Thyroid gland (tissue), 4 donors: ENCODE data around the gene KBTBD7.

ENCODE experiments used
- POLR2A ChIP-seq, 2 donors: fragments of 450-650 bp; IDR thresholded peaks; one replicate each; pipeline ENCODE4 v1.6.1; 2017; ENCODE audit warnings: antibody characterized with exemption in 2 of 2, mild to moderate bottlenecking in 2 of 2, moderate library complexity in 1 of 2
- TF ChIP-seq, protein P1 (sequence below), 6 experiments: fragments of 200-600 bp in 3 of 6; fragments of 450-650 bp in 3 of 6; sonication (generic) in 3 of 6; IDR thresholded peaks; one replicate each; pipeline ENCODE4 v1.5.1; 2016 to 2019; ENCODE audit warnings: antibody characterized with exemption in 6 of 6, mild to moderate bottlenecking in 2 of 6, inconsistent platforms in 1 of 6, moderate library complexity in 1 of 6

DNA sequence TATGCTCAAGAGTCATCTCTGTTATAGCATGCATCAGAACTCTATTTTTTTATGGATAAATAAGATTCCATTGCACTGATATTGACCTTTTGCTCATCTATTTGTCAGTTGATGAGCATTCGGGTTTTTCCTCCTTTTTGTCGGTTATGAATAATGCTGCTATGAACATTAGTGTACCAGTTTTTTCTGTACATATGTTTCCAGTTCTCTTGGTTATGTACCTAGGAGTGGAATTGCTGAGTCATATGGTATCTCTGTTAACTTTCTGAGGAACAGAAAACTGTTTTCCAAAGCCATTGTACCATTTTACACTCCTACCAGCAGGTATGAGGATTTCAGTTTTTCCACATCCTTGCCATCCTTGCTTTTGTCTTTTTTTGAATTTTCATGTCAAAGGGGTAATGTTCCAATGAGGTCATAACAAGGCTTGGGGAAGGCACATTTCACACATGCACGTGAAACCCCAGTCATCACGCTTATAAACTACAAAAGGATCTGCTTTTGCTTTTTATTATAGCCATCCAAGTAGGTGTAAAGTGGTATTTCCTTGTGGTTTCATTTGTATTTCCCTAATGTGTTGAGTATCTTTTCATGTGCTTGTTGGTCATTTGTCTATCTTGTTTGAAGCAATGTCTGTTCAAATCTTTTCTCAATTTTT is 14.6 kb downstream of the KBTBD7 start:
- TF ChIP-seq, protein P1, sequence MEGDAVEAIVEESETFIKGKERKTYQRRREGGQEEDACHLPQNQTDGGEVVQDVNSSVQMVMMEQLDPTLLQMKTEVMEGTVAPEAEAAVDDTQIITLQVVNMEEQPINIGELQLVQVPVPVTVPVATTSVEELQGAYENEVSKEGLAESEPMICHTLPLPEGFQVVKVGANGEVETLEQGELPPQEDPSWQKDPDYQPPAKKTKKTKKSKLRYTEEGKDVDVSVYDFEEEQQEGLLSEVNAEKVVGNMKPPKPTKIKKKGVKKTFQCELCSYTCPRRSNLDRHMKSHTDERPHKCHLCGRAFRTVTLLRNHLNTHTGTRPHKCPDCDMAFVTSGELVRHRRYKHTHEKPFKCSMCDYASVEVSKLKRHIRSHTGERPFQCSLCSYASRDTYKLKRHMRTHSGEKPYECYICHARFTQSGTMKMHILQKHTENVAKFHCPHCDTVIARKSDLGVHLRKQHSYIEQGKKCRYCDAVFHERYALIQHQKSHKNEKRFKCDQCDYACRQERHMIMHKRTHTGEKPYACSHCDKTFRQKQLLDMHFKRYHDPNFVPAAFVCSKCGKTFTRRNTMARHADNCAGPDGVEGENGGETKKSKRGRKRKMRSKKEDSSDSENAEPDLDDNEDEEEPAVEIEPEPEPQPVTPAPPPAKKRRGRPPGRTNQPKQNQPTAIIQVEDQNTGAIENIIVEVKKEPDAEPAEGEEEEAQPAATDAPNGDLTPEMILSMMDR (IDR thresholded peaks at IDR 0.05) = no peak
- TF ChIP-seq POLR2A (IDR thresholded peaks at IDR 0.05) = no peak
